ENCODE results near the gene GXYLT1.
"Not testable (repeated sequence)": the region's sequence is repeated elsewhere in the genome, so short reads cannot be mapped to it uniquely, and the experiment has no call there.

GXYLT1 gene

DNA sequence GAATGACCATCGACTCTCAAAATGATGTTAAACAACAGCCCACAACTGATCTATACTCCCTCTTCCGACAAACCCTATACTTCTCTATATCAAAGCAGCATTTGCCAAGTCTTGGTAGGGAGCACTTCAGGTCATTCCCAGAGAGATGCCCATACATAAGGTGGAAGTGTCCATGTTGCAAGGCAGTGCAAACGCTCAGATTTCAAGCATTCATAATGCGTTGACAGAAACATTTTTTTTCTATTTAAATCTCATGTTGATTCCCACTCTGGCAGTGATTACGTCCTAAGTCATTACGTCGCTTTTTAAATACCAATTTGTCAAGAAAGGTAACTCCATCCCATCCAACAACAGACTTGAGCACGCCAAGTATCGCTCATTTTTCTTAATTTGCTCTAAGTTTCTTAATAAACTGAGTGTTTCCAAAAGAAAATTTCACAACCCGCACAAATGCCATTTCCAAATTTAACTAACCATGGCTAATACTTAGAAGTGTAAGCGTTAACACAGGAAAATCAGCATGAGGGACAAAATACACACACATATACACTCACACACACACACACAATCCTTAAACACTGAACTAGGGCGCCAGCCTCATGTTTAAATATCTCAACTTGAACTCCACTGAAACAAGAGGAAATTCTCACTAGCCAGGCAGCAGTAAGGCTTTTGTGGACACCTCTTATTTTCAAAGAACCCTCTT, 1.1 kb downstream of the GXYLT1 start:
- DNase-seq = peak in 1 of 5 experiments; percentile 37

DNA sequence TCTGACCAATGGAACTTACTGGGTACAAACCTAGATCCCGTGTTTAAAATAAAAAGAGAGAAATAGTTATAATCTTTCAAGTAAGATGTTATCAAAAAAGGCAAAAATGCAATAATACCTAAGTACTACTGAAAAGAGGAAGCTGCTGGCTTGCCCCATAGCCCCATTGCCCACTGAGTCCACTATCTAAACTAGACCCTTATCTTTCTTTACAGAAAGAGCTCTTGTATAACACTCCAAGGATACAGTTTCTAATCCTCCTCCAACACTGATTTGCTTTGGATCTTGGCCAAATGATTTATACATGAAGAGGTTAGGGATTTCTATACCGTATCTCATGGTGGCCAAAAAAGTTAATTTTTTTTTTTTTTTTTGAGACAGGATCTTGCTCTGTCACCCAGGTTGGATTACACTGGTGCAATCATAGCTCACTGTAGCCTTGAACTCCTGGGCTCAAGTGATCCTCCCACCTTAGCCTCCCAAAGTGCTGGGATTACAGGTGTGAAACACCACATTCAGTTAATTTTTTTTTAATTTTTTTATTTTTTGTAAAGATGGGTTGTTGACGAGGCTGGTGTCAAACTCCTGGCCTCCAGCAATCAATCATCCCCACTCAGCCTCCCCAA, 2.6 kb downstream of the GXYLT1 start:
- DNase-seq = no peak

DNA sequence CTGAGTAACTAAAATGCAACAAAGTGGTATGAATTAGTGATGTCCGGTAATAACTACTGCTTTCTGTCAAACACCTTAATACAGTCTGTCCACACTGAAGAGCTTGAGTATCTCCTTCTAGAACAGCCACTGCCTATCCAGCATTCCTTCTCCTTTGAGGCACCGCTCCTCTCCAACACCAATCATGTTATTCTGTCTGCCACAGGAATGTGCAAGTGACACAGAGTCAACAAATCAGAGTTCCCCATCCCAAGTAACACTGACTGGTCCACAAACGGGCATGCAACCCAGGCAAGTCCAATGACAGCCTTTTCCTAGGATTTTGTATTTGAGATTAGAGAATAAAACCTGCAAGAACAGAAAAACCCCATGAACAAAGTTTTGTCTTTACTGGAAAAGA, 3.8 kb downstream of the GXYLT1 start:
- DNase-seq = no peak

DNA sequence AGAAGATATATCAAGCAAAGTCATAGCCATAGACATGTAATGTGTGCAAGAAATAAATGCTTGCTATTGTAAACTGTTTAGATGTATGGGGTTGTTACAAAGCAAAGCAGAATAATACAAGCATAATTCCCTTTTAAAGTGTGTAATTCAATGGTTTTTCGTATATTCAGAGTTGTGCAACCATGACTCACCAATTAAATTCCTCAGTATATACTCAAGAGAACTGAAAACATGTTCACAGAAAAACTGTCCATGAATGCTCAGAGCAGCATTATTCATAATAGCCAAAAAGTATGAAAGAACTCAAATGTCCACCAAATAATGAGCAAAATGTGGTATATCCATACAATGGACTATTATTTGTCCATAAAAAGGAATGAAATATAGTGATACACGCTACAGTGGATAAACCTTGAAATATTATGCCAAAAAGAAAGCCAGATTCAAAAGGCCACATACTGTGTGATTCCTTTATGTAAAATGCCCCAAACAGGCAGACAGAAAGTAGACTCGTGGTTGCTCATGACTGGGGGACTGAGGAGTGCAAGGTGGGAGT, 9.3 kb downstream of the GXYLT1 start:
- DNase-seq = no peak

DNA sequence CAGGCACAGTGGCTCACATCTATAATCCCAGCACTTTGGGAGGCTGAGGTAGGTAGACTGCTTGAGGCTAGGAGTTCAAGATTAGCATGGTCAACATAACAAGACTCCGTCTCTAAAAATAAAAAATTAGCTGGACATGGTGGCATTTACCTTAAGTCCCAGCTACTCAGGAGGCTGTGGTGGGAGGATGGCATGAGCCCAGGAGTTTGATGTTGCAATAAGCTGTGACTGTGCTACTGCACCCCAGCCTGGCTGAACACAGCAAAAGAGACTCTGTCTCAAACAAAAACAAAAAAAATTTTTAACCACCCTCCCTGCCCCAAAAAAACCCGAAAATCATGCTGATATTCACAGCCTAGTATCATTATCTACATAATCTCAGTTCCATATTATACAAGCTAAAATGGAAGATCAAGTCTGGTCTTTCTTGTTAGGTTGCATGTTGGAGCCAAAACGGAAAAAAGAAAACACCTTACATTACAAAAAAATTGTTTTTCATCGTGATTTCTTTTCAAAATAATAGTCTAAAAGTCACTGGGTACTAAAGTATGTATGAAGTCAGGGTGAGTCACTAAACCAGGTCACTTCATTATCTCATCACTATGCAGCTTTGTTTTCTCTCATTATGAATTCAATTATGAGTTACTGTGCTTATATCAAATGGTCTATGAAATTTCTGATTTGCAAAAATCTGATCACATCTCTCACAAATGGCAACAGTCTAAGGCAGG, 13.8 kb downstream of the GXYLT1 start:
- DNase-seq = no peak

DNA sequence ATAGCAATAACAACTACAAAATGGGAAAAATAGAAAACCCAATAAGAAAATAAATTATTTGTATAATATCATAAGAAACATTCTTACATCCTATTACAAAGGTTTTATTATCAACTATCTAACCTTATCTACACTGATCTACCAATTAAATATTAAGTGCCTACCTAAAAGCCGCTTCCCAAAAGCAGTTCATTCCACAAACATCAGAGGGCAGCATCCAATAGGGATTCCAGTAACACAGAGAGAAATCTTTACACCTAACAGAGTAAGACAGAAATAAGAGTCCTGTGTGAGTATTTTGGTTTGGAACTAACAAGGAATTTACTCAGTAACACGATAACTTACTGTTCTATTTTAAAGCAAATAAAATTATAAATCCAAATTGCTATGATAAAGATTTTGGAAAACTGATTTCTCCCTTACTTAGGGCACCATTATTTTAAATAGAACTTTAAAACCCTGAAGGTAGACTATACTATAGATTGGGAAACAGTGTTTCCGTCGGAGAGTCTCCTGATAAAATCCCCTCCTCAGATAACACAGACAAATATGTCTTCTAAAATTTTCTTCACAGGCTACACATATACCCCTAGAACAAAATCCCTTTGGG, 15.0 kb downstream of the GXYLT1 start:
- DNase-seq = peak in 1 of 5 experiments; percentile 33

DNA sequence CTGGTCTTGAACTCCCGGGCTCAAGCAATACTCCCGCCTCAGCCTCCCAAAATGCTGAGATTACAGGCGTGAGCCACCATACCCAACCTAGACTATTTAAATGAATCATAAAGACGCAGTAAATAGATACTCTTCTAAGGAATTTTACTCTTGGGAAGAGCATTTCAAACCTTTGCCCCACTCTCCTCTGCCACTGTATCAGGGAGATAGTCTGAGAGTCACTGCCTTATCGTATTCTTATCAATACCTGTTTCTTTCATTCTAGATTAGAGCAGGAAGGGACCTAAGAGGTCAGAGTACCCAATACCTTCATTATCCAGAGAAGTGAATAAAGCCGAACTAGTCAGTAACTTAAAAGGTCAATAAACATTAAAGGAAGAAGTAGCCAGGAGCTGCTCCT, 15.8 kb downstream of the GXYLT1 start:
- no peak for DNase-seq

DNA sequence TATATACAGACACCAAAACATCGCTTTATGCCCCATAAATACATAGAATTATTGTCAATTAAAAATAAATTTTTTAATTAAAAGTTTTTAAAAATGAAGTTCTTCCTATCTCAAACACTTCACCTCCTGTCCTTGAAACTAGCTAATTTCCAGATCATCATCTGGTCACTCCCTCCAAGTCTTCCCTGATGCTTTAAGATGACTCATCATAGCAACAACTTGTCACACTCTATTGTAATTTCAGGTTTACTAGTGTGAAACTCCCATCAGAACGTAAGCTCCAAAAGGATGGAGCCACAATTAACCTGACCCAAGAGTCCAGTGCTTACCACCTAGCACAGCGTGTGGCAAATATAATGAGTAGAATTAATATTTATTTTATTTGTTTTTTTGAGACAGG, 16.3 kb downstream of the GXYLT1 start:
- DNase-seq = no peak

DNA sequence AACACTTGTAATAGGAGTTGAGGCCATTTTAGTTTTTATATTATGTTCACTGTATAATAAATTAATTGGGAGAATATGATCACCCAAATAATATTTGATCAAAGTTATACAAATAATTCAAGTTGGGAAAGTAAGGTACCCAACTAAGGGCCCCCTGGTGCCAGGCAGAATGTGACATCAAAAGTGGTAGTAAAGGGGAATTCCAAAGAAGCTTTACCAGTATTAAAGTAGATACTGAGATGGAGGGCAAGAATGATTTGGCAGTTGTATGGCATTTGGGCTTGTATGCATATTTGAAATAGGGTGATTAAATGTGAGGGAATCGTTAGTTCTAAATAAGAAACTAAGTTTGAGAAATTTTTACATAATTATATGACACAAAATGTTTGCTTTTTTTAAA, 17.7 kb downstream of the GXYLT1 start:
- no peak for DNase-seq

DNA sequence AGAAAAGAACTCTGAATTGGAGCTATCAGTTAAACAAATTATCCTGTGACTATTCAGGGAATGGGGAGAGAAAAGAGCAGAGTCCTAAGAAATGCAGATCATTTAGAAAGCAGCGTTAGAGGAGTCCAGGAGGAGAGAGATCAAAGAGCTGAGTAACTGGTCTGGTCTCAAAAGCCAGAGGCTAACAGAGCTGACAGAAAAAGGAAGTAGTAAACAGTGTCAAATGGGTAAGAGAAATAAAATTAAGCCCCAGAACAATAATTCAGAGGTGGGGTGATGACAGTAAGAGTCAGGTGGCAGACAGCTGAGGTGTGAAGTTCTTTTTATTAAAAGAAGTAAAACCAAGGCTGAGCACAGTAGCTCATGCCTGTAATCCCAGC, 19.3 kb downstream of the GXYLT1 start:
- no peak for DNase-seq

DNA sequence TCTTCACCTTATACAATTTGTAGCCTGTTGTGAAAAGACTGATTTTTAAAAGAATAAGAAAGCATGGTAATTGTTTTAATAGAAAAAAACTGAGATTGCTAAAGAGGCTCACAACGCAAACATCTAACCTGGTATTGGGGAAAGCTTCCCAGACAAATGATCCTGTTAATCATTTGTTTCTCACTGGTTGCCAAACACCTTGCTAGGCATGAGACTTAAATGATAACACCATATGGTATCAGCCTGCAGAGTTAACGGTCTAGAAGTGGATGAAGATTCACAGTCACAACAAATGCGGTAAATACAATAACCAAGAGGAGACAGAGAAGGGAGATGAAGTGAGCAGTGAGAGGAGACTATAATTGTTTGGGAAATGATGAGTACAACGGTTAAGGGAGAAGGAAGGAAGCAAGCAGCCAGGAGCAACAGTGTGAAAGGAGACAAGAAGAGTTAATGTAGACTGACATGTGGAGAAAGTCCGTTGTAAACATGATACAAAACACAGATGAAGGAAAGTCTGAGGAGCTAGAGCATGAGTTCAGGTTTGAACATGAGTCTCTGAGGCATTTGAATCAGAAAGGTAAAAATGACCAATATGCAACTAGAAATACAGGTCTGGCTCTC, 19.8 kb downstream of the GXYLT1 start:
- no peak for DNase-seq

DNA sequence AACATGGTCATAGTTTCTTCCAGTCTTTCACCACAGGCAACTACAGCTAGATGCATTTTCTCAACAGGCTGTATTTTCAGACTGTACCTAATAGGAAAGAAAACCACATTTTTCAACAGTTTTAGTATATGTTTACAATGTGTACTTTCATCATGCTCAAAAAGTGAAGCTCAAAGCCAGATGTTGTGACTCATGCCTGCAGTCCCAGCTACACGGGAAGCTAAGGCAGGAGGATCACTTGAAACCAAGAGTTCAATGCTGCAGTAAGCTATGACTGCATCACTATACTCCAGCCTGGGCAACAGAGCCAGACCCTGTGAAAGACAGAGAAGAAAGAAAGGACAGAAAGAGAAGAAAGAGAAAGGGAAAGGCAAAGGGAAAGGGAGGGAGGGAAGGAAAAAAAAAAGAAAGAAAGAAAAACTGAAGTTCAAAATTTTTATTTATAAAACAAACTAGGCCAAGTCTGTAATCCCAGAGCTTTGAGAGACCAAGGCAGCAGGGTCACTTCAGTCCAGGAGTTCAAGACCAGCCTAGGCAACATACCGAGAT, 25.5 kb downstream of the GXYLT1 start:
- peak in 1 of 5 experiments; percentile 32 for DNase-seq

DNA sequence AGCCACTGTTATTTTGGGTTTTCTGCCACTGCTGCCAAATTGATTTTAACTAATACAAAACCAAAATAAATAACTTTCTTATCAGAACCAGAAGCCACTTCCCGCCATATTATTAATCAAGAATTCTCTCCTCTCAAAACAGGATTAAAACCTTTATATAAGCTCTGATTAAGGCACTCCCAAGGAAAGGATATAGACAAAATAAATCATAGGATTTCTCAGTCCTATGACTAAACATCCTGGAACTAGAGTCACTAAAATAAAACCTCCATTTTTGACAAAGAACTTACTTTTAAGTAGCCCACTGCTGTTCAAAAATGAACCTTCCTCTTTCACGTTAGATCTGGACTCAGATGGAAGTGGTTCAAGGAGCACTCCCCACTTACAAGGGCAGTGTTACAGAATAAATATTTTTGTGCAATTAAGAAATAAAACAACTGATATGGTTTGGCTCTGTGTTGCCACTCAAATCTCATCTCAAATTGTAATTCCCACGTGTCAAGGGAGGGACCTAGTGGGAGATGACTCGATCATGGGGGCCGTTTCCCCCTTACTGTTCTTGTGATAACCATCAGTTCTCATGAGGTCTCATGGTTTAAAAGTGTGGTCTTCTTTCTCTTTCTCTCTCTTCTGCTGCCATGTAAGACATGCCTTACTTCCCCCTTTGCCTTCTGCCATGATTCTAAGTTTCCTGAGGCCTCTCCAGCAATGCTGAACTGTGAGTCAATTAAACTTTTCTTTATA, 26.4 kb downstream of the GXYLT1 start:
- no peak for DNase-seq

DNA sequence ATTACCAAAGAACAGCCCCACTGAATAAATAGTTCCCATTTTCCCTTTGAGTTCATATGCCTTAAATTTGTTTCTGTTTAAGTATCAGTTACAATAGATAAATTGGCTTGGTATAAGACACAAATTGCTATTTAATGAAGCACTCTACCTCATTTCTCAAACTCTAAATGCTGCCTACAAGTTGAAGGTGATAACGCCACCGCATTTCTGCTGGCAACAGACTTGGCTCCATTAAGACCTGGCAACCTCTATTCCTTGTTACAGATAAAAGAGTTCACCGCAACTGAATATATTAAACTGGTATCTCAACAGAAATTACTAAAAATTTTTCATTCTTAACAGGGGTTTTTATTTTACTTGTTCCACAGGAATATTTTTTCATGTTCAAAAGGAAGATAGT, 35.6 kb downstream of the GXYLT1 start:
- no peak for DNase-seq

DNA sequence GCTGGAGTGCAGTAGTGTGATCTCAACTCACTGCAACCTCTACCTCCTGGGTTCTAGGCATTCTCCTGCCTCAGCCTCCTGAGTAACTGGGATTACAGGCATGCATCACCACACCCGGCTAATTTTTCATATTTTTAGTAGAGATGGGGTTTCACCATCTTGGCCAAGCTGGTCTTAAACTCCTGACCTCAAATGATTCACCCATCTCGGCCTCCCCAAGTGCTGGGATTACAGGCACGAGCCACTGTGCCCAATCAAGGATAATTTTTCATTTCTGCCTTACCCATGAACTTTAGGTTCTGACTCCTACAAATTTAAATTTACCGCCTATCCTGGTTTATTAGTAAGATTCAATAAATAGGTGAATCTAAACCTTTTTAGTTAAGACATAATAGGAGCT, 37.9 kb downstream of the GXYLT1 start:
- DNase-seq = not testable (repeated sequence)

DNA sequence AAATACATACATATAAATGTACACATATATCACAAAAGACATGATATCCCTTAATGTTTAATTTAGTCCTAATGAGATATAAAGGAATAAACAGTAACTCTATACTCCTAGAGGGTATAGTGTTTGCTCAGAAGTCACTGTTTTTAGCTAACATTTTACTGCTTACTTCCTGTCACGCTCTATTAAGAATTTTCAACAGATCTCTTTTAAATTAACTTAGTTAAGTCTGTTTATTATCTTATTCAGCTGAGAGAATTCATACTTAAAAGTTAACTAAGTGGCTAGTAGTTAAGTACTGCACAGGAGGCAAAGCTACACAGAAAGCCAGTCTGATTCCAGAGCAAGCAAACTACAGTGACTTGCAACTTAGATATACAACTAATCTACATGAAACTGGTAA, 39.9 kb downstream of the GXYLT1 start:
- DNase-seq = no peak

DNA sequence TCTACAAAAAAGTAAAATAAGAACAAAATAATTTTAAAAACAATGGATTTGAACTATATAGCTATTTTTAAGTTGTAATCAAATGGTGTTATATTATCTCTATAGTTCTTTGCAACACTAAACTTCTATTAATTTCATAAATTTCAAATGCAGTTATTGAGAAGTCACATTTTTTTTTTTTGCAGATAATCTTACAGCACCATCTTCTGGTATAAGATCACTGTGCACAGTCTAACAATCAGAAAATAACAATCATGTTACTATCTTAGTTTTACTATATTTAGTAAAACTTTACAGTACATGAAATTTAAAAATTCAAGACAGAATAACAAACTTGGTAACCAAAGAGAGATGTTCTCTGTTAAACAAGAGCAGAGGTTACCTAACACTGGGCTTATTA, 40.6 kb downstream of the GXYLT1 start:
- no peak for DNase-seq

DNA sequence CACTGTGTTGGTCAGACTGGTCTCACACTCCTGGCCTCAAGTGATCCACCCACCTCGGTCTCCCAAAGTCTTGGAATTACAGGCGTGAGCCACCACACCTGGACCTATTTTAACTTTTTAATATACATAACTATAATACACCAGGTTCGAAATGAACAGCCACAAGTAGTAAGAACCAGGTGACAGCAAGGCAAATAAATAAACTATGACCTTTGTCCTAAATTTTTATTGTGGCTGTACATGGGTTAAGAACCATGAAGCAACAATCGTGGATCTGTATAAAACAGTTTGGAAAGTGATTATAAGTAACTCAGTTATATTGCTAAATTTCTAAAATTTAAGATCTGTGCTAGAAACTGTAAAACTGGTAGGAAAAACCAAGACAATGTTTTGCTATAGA, 41.5 kb downstream of the GXYLT1 start:
- no peak for DNase-seq

DNA sequence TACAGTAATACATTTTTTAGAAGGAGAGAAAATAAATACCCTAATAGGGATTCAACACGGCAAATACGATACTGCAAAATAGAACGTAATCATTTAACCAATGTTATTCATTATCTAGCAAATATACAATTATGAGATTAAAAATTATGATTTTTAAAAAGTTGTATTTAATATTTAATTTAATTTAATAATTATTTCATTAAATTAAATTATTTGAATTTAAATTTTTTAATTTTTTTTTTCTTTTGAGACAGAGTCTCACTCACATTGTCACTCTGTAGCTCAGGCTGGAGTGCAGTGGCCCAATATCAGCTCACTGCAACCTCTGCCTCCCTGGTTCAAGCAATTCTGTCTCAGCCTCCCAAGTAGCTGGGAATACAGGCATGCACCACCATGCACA, 42.0 kb downstream of the GXYLT1 start:
- DNase-seq = no peak

DNA sequence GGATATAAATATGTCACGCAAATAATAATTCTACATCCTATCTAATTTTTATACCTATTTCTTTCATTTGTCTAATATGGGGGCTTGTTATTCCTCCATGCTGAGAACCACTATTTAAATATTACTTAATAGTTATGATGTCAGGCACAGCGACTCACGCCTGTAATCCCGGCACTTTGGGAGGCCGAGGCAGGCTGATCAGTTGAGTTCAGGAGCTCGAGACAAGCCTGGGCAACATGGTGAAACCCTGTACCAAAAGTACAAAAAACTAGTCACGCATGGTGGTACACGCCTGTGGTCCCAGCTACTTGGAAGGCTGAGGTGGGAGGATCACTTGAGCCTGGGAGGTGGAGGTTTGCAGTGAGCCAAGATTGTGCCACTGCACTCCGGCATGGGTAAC, 45.2 kb downstream of the GXYLT1 start:
- no peak for DNase-seq

DNA sequence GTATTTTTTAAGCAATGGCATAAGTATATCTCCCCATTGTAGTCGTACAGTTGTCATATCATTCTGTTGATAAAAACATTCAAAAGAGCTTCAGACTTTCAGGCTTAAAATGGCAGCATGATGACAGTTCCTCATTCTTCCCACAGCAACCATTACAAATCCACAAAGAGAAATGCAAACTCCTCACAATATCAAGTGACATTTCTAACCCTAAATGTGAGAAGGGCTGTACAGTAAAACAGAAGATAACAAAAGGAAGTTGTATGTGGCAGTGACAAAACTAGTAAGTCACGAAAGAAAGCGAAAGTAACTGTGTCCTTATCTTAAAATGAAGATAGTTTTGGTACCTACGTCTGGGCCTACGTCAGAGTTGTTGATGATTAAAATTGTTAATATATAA, 46.7 kb downstream of the GXYLT1 start:
- DNase-seq = peak in 2 of 5 experiments; percentile 45 to 87

DNA sequence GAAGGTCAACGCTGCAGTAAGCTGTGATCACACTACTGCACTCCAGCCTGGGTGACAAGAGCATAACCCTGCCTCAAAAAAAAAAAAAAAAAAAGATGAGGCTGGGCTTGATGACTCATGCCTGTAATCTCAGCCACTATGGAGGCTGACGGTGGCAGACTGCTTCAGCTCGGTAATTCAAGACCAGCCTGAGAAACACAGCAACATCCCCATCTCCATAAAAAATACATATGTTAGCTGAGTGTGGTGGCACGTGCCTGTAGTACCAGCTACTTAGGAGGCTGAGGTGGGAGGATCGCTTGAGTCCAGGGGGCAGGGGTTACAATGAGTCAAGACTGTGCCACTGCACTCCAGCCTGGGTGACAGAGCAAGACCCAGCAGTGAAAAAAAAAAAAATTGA, 50.4 kb downstream of the GXYLT1 start:
- DNase-seq = peak in 2 of 5 experiments; percentile 9 to 57

All from T-helper 2 cell (primary cell).